ENCODE measurements around the gene SCN1A. TPM values are rescaled to one million over a fixed set of nuclear protein-coding genes. Genes with fewer than 3 reads are reported as not detected.

SCN1A gene
- total and polyA plus RNA-seq, 2 of the 13 experiments (the other 11 are each of a cell fraction or from before 2014, with no cell fraction given), result 19.9 to 39.4 TPM

DNA sequence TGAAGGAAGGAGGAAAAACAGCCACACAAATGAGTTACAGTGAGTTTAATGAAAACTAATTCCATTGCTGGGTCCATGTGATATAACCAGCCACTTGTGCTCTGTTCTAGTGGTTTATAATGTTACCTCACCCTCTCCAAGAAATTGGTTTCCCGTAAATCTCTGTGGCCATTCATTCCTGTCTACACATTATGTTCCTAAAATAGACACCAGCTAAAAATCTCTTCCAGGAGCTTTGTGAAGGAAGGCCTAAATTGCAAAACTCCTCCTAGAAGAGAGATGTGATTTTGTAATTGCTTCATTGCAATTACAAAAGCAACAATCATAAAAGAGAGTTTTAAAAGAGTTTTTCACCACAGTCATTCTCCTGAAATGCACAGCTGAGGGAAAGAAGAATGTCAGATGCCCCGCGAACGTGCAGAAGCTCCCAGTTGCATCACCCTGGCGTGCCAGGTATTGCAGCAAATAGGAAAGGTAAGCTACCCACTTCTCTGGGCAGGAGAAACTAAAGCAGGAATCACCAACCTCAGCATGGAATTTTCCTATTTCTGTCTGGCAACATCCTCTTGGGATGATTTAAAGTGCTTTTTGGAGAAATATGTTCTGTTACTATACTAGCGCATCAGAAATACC, 1.7 kb downstream of the SCN1A start (continued):
- TF ChIP-seq RBFOX2 (IDR thresholded peaks at IDR 0.05; ENCODE audit: low read depth, low read length) (no peak), NR3C1 (CRISPR knock-in tag; IDR thresholded peaks at IDR 0.05) (no peak), ARNT2 (CRISPR knock-in tag; IDR thresholded peaks at IDR 0.05; ENCODE audit: low read depth) (no peak), ELF1 (CRISPR knock-in tag; IDR thresholded peaks at IDR 0.05) (no peak), SMARCC2 (IDR thresholded peaks at IDR 0.05) (no peak), ZNF335 (CRISPR knock-in tag; IDR thresholded peaks at IDR 0.05) (no peak), ZNF747 (CRISPR knock-in tag; IDR thresholded peaks at IDR 0.05; ENCODE audit: borderline replicate concordance) (no peak), ZNF572 (CRISPR knock-in tag; IDR thresholded peaks at IDR 0.05) (no peak)
- TF ChIP-seq, protein P1, sequence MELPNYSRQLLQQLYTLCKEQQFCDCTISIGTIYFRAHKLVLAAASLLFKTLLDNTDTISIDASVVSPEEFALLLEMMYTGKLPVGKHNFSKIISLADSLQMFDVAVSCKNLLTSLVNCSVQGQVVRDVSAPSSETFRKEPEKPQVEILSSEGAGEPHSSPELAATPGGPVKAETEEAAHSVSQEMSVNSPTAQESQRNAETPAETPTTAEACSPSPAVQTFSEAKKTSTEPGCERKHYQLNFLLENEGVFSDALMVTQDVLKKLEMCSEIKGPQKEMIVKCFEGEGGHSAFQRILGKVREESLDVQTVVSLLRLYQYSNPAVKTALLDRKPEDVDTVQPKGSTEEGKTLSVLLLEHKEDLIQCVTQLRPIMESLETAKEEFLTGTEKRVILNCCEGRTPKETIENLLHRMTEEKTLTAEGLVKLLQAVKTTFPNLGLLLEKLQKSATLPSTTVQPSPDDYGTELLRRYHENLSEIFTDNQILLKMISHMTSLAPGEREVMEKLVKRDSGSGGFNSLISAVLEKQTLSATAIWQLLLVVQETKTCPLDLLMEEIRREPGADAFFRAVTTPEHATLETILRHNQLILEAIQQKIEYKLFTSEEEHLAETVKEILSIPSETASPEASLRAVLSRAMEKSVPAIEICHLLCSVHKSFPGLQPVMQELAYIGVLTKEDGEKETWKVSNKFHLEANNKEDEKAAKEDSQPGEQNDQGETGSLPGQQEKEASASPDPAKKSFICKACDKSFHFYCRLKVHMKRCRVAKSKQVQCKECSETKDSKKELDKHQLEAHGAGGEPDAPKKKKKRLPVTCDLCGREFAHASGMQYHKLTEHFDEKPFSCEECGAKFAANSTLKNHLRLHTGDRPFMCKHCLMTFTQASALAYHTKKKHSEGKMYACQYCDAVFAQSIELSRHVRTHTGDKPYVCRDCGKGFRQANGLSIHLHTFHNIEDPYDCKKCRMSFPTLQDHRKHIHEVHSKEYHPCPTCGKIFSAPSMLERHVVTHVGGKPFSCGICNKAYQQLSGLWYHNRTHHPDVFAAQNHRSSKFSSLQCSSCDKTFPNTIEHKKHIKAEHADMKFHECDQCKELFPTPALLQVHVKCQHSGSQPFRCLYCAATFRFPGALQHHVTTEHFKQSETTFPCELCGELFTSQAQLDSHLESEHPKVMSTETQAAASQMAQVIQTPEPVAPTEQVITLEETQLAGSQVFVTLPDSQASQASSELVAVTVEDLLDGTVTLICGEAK (IDR thresholded peaks at IDR 0.05), result no peak
- TF ChIP-seq, protein P1 (CRISPR knock-in tag; IDR thresholded peaks at IDR 0.05), result no peak
- TF ChIP-seq, protein P2, sequence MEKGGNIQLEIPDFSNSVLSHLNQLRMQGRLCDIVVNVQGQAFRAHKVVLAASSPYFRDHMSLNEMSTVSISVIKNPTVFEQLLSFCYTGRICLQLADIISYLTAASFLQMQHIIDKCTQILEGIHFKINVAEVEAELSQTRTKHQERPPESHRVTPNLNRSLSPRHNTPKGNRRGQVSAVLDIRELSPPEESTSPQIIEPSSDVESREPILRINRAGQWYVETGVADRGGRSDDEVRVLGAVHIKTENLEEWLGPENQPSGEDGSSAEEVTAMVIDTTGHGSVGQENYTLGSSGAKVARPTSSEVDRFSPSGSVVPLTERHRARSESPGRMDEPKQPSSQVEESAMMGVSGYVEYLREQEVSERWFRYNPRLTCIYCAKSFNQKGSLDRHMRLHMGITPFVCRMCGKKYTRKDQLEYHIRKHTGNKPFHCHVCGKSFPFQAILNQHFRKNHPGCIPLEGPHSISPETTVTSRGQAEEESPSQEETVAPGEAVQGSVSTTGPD (CRISPR knock-in tag; IDR thresholded peaks at IDR 0.05), result no peak
- TF ChIP-seq, protein P3, sequence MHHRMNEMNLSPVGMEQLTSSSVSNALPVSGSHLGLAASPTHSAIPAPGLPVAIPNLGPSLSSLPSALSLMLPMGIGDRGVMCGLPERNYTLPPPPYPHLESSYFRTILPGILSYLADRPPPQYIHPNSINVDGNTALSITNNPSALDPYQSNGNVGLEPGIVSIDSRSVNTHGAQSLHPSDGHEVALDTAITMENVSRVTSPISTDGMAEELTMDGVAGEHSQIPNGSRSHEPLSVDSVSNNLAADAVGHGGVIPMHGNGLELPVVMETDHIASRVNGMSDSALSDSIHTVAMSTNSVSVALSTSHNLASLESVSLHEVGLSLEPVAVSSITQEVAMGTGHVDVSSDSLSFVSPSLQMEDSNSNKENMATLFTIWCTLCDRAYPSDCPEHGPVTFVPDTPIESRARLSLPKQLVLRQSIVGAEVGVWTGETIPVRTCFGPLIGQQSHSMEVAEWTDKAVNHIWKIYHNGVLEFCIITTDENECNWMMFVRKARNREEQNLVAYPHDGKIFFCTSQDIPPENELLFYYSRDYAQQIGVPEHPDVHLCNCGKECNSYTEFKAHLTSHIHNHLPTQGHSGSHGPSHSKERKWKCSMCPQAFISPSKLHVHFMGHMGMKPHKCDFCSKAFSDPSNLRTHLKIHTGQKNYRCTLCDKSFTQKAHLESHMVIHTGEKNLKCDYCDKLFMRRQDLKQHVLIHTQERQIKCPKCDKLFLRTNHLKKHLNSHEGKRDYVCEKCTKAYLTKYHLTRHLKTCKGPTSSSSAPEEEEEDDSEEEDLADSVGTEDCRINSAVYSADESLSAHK (CRISPR knock-in tag; IDR thresholded peaks at IDR 0.05; ENCODE audit: borderline replicate concordance), result no peak
